Measurements from ENCODE around the gene UAP1L1.

UAP1L1 gene

DNA sequence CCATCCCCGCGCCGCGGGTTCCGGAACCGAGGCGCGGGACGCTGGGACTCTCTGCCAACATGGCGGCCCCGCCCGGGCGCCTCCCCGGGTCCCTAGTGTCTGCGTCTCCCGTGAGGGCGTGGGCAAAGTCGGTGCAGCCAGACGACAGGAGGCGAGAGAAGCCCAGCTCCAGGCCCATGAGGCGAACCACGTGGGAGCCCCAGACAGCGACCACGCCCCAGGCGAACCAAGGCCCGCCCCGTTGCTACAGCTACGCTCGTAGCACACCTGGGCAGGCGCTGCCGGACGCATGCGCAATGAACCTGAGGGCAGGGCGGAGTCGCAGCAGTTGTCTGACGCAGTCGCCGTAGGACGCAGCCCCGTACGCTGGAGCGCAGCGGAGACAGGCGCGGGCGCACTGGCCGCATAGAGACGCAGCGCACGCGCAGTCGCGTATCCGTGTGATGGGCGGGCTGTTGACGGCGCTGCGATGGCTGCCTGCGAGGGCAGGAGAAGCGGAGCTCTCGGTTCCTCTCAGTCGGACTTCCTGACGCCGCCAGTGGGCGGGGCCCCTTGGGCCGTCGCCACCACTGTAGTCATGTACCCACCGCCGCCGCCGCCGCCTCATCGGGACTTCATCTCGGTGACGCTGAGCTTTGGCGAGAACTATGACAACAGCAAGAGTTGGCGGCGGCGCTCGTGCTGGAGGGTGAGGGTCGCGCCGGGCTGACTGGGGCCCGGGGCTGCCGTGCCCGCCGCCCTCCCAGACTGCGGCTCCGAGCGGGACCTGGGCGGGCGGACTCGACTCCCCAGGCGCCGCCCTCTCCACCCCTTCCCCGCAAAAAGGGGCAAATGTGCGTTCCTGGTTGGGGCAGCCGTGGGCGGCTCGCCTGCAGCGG, 9.5 kb downstream of the UAP1L1 start, which contains the start of gene MAN1B1 (continued):
- TF ChIP-seq, protein P1, sequence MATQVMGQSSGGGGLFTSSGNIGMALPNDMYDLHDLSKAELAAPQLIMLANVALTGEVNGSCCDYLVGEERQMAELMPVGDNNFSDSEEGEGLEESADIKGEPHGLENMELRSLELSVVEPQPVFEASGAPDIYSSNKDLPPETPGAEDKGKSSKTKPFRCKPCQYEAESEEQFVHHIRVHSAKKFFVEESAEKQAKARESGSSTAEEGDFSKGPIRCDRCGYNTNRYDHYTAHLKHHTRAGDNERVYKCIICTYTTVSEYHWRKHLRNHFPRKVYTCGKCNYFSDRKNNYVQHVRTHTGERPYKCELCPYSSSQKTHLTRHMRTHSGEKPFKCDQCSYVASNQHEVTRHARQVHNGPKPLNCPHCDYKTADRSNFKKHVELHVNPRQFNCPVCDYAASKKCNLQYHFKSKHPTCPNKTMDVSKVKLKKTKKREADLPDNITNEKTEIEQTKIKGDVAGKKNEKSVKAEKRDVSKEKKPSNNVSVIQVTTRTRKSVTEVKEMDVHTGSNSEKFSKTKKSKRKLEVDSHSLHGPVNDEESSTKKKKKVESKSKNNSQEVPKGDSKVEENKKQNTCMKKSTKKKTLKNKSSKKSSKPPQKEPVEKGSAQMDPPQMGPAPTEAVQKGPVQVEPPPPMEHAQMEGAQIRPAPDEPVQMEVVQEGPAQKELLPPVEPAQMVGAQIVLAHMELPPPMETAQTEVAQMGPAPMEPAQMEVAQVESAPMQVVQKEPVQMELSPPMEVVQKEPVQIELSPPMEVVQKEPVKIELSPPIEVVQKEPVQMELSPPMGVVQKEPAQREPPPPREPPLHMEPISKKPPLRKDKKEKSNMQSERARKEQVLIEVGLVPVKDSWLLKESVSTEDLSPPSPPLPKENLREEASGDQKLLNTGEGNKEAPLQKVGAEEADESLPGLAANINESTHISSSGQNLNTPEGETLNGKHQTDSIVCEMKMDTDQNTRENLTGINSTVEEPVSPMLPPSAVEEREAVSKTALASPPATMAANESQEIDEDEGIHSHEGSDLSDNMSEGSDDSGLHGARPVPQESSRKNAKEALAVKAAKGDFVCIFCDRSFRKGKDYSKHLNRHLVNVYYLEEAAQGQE (tag by site-specific recombination; IDR thresholded peaks at IDR 0.05): 0 out of 2 replicates have a peak, but pooled peaks have one; percentile 23
- TF ChIP-seq ZSCAN16 (tag by site-specific recombination; IDR thresholded peaks at IDR 0.05) (no peak), ZNF138 (tag by site-specific recombination; IDR thresholded peaks at IDR 0.05; ENCODE audit: borderline replicate concordance) (no peak), ZNF354C (tag by site-specific recombination; IDR thresholded peaks at IDR 0.05; ENCODE audit: borderline replicate concordance, low read depth) (no peak), ZXDB (tag by site-specific recombination; IDR thresholded peaks at IDR 0.05) (no peak), ZNF654 (tag by site-specific recombination; IDR thresholded peaks at IDR 0.05; ENCODE audit: low read depth) (no peak), GLI2 (tag by site-specific recombination; IDR thresholded peaks at IDR 0.05; ENCODE audit: borderline replicate concordance, low read depth) (no peak), YY1 (tag by site-specific recombination; IDR thresholded peaks at IDR 0.05) (peak; percentile 79), ZNF404 (tag by site-specific recombination; IDR thresholded peaks at IDR 0.05) (no peak), ZNF76 (tag by site-specific recombination; IDR thresholded peaks at IDR 0.05; ENCODE audit: borderline replicate concordance, low read depth) (peak; percentile 34; the same call in 1 of the 2 replicates), ZNF768 (tag by site-specific recombination; IDR thresholded peaks at IDR 0.05) (no peak), ZNF239 (tag by site-specific recombination; IDR thresholded peaks at IDR 0.05) (no peak), ZNF555 (tag by site-specific recombination; conservative IDR thresholded peaks at IDR 0.05) (no peak), ZNF140 (tag by site-specific recombination; IDR thresholded peaks at IDR 0.05) (no peak), ZNF561 (tag by site-specific recombination; IDR thresholded peaks at IDR 0.05; ENCODE audit: borderline replicate concordance) (peak; percentile 66; the same call in 1 of the 2 replicates), SALL2 (tag by site-specific recombination; IDR thresholded peaks at IDR 0.05; ENCODE audit: borderline replicate concordance) (no peak), ZFP41 (tag by site-specific recombination; IDR thresholded peaks at IDR 0.05; ENCODE audit: borderline replicate concordance) (no peak), SP3 (tag by site-specific recombination; IDR thresholded peaks at IDR 0.05) (peak; percentile 89), ZNF843 (tag by site-specific recombination; IDR thresholded peaks at IDR 0.05) (no peak), FEZF1 (tag by site-specific recombination; IDR thresholded peaks at IDR 0.05) (no peak), ZBTB17 (tag by site-specific recombination; IDR thresholded peaks at IDR 0.05) (peak; percentile 86), ZNF510 (tag by site-specific recombination; IDR thresholded peaks at IDR 0.05; ENCODE audit: insufficient replicate concordance) (no peak), ZNF292 (tag by site-specific recombination; IDR thresholded peaks at IDR 0.05; ENCODE audit: borderline replicate concordance, low read depth) (no peak)
- TF ChIP-seq, protein P2, sequence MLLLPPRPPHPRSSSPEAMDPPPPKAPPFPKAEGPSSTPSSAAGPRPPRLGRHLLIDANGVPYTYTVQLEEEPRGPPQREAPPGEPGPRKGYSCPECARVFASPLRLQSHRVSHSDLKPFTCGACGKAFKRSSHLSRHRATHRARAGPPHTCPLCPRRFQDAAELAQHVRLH (tag by site-specific recombination; IDR thresholded peaks at IDR 0.05): no peak
- TF ChIP-seq, protein P3, sequence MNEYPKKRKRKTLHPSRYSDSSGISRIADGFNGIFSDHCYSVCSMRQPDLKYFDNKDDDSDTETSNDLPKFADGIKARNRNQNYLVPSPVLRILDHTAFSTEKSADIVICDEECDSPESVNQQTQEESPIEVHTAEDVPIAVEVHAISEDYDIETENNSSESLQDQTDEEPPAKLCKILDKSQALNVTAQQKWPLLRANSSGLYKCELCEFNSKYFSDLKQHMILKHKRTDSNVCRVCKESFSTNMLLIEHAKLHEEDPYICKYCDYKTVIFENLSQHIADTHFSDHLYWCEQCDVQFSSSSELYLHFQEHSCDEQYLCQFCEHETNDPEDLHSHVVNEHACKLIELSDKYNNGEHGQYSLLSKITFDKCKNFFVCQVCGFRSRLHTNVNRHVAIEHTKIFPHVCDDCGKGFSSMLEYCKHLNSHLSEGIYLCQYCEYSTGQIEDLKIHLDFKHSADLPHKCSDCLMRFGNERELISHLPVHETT (tag by site-specific recombination; IDR thresholded peaks at IDR 0.05): no peak
- TF ChIP-seq, protein P4, sequence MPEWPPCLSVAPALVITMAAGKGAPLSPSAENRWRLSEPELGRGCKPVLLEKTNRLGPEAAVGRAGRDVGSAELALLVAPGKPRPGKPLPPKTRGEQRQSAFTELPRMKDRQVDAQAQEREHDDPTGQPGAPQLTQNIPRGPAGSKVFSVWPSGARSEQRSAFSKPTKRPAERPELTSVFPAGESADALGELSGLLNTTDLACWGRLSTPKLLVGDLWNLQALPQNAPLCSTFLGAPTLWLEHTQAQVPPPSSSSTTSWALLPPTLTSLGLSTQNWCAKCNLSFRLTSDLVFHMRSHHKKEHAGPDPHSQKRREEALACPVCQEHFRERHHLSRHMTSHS (tag by site-specific recombination; IDR thresholded peaks at IDR 0.05): no peak
- TF ChIP-seq, protein P5, sequence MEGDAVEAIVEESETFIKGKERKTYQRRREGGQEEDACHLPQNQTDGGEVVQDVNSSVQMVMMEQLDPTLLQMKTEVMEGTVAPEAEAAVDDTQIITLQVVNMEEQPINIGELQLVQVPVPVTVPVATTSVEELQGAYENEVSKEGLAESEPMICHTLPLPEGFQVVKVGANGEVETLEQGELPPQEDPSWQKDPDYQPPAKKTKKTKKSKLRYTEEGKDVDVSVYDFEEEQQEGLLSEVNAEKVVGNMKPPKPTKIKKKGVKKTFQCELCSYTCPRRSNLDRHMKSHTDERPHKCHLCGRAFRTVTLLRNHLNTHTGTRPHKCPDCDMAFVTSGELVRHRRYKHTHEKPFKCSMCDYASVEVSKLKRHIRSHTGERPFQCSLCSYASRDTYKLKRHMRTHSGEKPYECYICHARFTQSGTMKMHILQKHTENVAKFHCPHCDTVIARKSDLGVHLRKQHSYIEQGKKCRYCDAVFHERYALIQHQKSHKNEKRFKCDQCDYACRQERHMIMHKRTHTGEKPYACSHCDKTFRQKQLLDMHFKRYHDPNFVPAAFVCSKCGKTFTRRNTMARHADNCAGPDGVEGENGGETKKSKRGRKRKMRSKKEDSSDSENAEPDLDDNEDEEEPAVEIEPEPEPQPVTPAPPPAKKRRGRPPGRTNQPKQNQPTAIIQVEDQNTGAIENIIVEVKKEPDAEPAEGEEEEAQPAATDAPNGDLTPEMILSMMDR (tag by site-specific recombination; IDR thresholded peaks at IDR 0.05): no peak
- TF ChIP-seq, protein P6, sequence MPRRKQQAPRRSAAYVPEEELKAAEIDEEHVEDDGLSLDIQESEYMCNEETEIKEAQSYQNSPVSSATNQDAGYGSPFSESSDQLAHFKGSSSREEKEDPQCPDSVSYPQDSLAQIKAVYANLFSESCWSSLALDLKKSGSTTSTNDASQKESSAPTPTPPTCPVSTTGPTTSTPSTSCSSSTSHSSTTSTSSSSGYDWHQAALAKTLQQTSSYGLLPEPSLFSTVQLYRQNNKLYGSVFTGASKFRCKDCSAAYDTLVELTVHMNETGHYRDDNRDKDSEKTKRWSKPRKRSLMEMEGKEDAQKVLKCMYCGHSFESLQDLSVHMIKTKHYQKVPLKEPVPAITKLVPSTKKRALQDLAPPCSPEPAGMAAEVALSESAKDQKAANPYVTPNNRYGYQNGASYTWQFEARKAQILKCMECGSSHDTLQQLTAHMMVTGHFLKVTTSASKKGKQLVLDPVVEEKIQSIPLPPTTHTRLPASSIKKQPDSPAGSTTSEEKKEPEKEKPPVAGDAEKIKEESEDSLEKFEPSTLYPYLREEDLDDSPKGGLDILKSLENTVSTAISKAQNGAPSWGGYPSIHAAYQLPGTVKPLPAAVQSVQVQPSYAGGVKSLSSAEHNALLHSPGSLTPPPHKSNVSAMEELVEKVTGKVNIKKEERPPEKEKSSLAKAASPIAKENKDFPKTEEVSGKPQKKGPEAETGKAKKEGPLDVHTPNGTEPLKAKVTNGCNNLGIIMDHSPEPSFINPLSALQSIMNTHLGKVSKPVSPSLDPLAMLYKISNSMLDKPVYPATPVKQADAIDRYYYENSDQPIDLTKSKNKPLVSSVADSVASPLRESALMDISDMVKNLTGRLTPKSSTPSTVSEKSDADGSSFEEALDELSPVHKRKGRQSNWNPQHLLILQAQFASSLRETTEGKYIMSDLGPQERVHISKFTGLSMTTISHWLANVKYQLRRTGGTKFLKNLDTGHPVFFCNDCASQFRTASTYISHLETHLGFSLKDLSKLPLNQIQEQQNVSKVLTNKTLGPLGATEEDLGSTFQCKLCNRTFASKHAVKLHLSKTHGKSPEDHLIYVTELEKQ (tag by site-specific recombination; IDR thresholded peaks at IDR 0.05; ENCODE audit: borderline replicate concordance): no peak
